ENCODE results near the gene LHX2. TPM values are rescaled to one million over a fixed set of nuclear protein-coding genes. Genes with fewer than 3 reads are reported as not detected.

The LHX2 gene
- total and polyA plus RNA-seq, 2 experiments from 2014 or later, result 1.7 TPM; not detected in 1

- peaks cover 5% of the 10 kb centered on the region; the same call in 2 of the 3 replicates for H3K4me1 Mint-ChIP-seq
- no peaks in the 10 kb centered on the region for H3K36me3 Mint-ChIP-seq (ENCODE audit: low read depth)
- H3K27me3 Mint-ChIP-seq (ENCODE audit: insufficient read depth, low read depth, poor library complexity), result peaks cover 7% of the 10 kb centered on the region
- H3K4me3 Mint-ChIP-seq, result no peak overlapping the region
- H4K20me1 ChIP-seq (replicated peaks; ENCODE audit: insufficient read depth), result no peaks in the 10 kb centered on the region
- H3K9me3 Mint-ChIP-seq, result peaks cover 11% of the 10 kb centered on the region; the same call in 2 of the 3 replicates
- TF ChIP-seq ZNF331 (CRISPR knock-in tag; IDR thresholded peaks at IDR 0.05; ENCODE audit: low read depth) (no peak), POLR2AphosphoS5 (IDR thresholded peaks at IDR 0.05; ENCODE audit: low read depth) (no peak), REST (IDR thresholded peaks at IDR 0.05; ENCODE audit: unreplicated experiment) (no peak), EZH2 (IDR thresholded peaks at IDR 0.05; ENCODE audit: low read depth, unreplicated experiment) (no peak), CREB1 (CRISPR knock-in tag; IDR thresholded peaks at IDR 0.05; ENCODE audit: low read depth) (no peak), ZNF114 (CRISPR knock-in tag; IDR thresholded peaks at IDR 0.05) (no peak), EZH2phosphoT487 (IDR thresholded peaks at IDR 0.05; ENCODE audit: unreplicated experiment) (no peak), JUNB (IDR thresholded peaks at IDR 0.05; ENCODE audit: unreplicated experiment) (no peak), ZNF462 (CRISPR knock-in tag; IDR thresholded peaks at IDR 0.05) (no peak), NANOG (IDR thresholded peaks at IDR 0.05; ENCODE audit: borderline replicate concordance) (no peak), STAT1 (IDR thresholded peaks at IDR 0.05; ENCODE audit: unreplicated experiment) (no peak)
- TF ChIP-seq, protein P1, sequence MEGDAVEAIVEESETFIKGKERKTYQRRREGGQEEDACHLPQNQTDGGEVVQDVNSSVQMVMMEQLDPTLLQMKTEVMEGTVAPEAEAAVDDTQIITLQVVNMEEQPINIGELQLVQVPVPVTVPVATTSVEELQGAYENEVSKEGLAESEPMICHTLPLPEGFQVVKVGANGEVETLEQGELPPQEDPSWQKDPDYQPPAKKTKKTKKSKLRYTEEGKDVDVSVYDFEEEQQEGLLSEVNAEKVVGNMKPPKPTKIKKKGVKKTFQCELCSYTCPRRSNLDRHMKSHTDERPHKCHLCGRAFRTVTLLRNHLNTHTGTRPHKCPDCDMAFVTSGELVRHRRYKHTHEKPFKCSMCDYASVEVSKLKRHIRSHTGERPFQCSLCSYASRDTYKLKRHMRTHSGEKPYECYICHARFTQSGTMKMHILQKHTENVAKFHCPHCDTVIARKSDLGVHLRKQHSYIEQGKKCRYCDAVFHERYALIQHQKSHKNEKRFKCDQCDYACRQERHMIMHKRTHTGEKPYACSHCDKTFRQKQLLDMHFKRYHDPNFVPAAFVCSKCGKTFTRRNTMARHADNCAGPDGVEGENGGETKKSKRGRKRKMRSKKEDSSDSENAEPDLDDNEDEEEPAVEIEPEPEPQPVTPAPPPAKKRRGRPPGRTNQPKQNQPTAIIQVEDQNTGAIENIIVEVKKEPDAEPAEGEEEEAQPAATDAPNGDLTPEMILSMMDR (conservative IDR thresholded peaks at IDR 0.05; ENCODE audit: low read depth in 2 of 2), result no peak
- TF ChIP-seq, protein P2, sequence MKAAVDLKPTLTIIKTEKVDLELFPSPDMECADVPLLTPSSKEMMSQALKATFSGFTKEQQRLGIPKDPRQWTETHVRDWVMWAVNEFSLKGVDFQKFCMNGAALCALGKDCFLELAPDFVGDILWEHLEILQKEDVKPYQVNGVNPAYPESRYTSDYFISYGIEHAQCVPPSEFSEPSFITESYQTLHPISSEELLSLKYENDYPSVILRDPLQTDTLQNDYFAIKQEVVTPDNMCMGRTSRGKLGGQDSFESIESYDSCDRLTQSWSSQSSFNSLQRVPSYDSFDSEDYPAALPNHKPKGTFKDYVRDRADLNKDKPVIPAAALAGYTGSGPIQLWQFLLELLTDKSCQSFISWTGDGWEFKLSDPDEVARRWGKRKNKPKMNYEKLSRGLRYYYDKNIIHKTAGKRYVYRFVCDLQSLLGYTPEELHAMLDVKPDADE (IDR thresholded peaks at IDR 0.05), result no peak
- no peak overlapping the region for H3K4me2 ChIP-seq
- no peak overlapping the region for H3K27ac ChIP-seq (ENCODE audit: low read depth)
- DNase-seq (ENCODE audit: low spot score) (no peak), ATAC-seq (no peak)
- H3K4me1 ChIP-seq (ENCODE audit: insufficient read depth), result no peaks in the 10 kb centered on the region
- no peaks in the 10 kb centered on the region for H3K79me2 ChIP-seq (replicated peaks; ENCODE audit: insufficient read depth)
- no peak overlapping the region for H2AFZ ChIP-seq
- no peak overlapping the region for H3K4me3 ChIP-seq
- H3F3A ChIP-seq (replicated peaks; ENCODE audit: low read depth), result no peaks in the 10 kb centered on the region
- no peaks in the 10 kb centered on the region for H3K27me3 ChIP-seq (ENCODE audit: insufficient read depth)
- H3K36me3 ChIP-seq (ENCODE audit: insufficient read depth), result no peaks in the 10 kb centered on the region
- no peak overlapping the region for H3K27ac Mint-ChIP-seq
- H3K9me2 ChIP-seq (ENCODE audit: insufficient read depth), result no peaks in the 10 kb centered on the region
Measured at GRCh38 chr9:124078641-124079040, 67.1 kb downstream of the LHX2 start.

All from GM23338 (cell line).